ENCODE data around the gene FAM83C.

The FAM83C gene

GRCh38 chr20:35283441-35284266, 8.6 kb downstream of the FAM83C start:
- DNase-seq (ENCODE audit: low read depth), result no peak
- no peak for TF ChIP-seq CTCF (IDR thresholded peaks at IDR 0.05; ENCODE audit: low read length, missing control alignments)
- peak overlapping the region; percentile 86 for H3K4me3 ChIP-seq (replicated peaks; ENCODE audit: low read depth, low read length)

- no peak overlapping the region for H3K4me3 ChIP-seq (replicated peaks; ENCODE audit: low read depth, low read length)
- no peak for TF ChIP-seq CTCF (IDR thresholded peaks at IDR 0.05; ENCODE audit: low read length, missing control alignments)
- no peak for DNase-seq (ENCODE audit: low read depth)
Measured at GRCh38 chr20:35281506-35282101, 10.6 kb downstream of the FAM83C start.

GRCh38 chr20:35280523-35280922, 11.7 kb downstream of the FAM83C start:
- H3K4me3 ChIP-seq (replicated peaks; ENCODE audit: low read depth, low read length), result no peak overlapping the region
- no peak for TF ChIP-seq CTCF (IDR thresholded peaks at IDR 0.05; ENCODE audit: low read length, missing control alignments)
- no peak for DNase-seq (ENCODE audit: low read depth)

- TF ChIP-seq CTCF (IDR thresholded peaks at IDR 0.05; ENCODE audit: low read length, missing control alignments), result no peak
- no peak for DNase-seq (ENCODE audit: low read depth)
Measured at GRCh38 chr20:35279533-35280174, 12.6 kb downstream of the FAM83C start.

GRCh38 chr20:35279040-35279439, 13.2 kb downstream of the FAM83C start:
- no peak for DNase-seq (ENCODE audit: low read depth)
- no peak overlapping the region for H3K4me3 ChIP-seq (replicated peaks; ENCODE audit: low read depth, low read length)
- TF ChIP-seq CTCF (IDR thresholded peaks at IDR 0.05; ENCODE audit: low read length, missing control alignments), result no peak

More at GRCh38 chr20:35279533-35280174, 12.6 kb downstream of the FAM83C start:
- no peak overlapping the region for H3K4me3 ChIP-seq (replicated peaks; ENCODE audit: low read depth, low read length)

- TF ChIP-seq CTCF (IDR thresholded peaks at IDR 0.05; ENCODE audit: low read length, missing control alignments), result peak; percentile 16
- peak; percentile 89 for DNase-seq (ENCODE audit: low read depth)
- H3K4me3 ChIP-seq (replicated peaks; ENCODE audit: low read depth, low read length), result peak within 1 kb of the TSS; percentile 86
Measured at GRCh38 chr20:35277531-35278395, 14.5 kb downstream of the FAM83C start, which contains the start of gene MMP24OS. TSS of gene MMP24OS (minus strand) at chr20:35278122. CDS start at chr20:35277929, 193 bp downstream.

Measured in fibroblast of pulmonary artery (primary cell).